HepG2 (cell line): ENCODE data around the gene CEBPE. TPM values are rescaled to one million over a fixed set of nuclear protein-coding genes. Genes with fewer than 3 reads are reported as not detected.

Experiments
- ATF7-NPFF ChIP-seq: sonication (generic); formaldehyde crosslinking; IDR thresholded peaks from 2 replicates; pipeline ENCODE4 v1.8.1; 2023; ENCODE audit warnings: mild to moderate bottlenecking, low read depth, missing genetic modification reagents, moderate library complexity
- CCAR2 ChIP-seq: fragments of 200-400 bp; formaldehyde crosslinking; optimal IDR thresholded peaks from 2 replicates; pipeline ENCODE3; 2018; ENCODE audit warnings: low read depth, mild to moderate bottlenecking, low read length, moderate library complexity
- EEA1 ChIP-seq: sonication (generic); formaldehyde crosslinking; IDR thresholded peaks from 2 replicates; pipeline ENCODE4 v1.5.1; 2020; ENCODE audit warnings: mild to moderate bottlenecking, missing genetic modification reagents, borderline replicate concordance
- GABPB1 ChIP-seq: IDR thresholded peaks from 2 replicates; pipeline ENCODE4 v1.6.1; 2016; ENCODE audit warnings: mild to moderate bottlenecking, missing genetic modification reagents, moderate library complexity, missing compliant biosample characterization
- LCORL ChIP-seq, 2 experiments: fragments of 450-650 bp in 1 of 2; sonication (generic) in 1 of 2; formaldehyde crosslinking in 1 of 2; IDR thresholded peaks; 2 replicates each; pipeline versions ENCODE4 v1.5.0 to v1.6.1; 2017 to 2020; ENCODE audit warnings: antibody characterized with exemption in 1 of 2, missing genetic modification reagents in 1 of 2
- MAX ChIP-seq: IDR thresholded peaks from 2 replicates; pipeline ENCODE4 v1.6.1; 2012; ENCODE audit warnings: inconsistent platforms
- MIER2 ChIP-seq: IDR thresholded peaks from 2 replicates; pipeline ENCODE4 v1.6.1; 2016; ENCODE audit warnings: missing biosample characterization, missing genetic modification reagents
- NBN ChIP-seq: fragments of 450-650 bp; conservative IDR thresholded peaks from 2 replicates; pipeline ENCODE4 v1.6.1; 2017
- NR2F1 ChIP-seq, 2 experiments: fragments of 450-650 bp in 1 of 2; formaldehyde crosslinking in 1 of 2; IDR thresholded peaks; 2 replicates each; pipeline versions ENCODE4 v1.5.0 to v1.6.1; 2016 to 2020; ENCODE audit warnings: mild to moderate bottlenecking in 1 of 2, missing compliant biosample characterization in 1 of 2, missing genetic modification reagents in 1 of 2, moderate library complexity in 1 of 2
- PAXIP1 ChIP-seq: sonication (generic); formaldehyde crosslinking; conservative IDR thresholded peaks from 2 replicates; pipeline ENCODE4 v1.4.0; 2020; ENCODE audit warnings: mild to moderate bottlenecking, missing genetic modification reagents, moderate library complexity
- PHB2 ChIP-seq: fragments of 450-650 bp; IDR thresholded peaks from 2 replicates; pipeline ENCODE4 v1.6.1; 2018; ENCODE audit not compliant: partially characterized antibody
- ZBTB43 ChIP-seq: sonication (generic); formaldehyde crosslinking; conservative IDR thresholded peaks from 2 replicates; pipeline ENCODE4 v1.4.0; 2020; ENCODE audit warnings: missing genetic modification reagents
- ZFP91 ChIP-seq: sonication (generic); formaldehyde crosslinking; IDR thresholded peaks from 2 replicates; pipeline ENCODE4 v1.9.0; 2022; ENCODE audit warnings: missing genetic modification reagents, mild to moderate bottlenecking, borderline replicate concordance
- ZNF251 ChIP-seq: sonication (generic); formaldehyde crosslinking; IDR thresholded peaks from 2 replicates; pipeline ENCODE4 v1.9.0; 2021; ENCODE audit warnings: mild to moderate bottlenecking, missing genetic modification reagents
- ZNF414 ChIP-seq: sonication (generic); formaldehyde crosslinking; IDR thresholded peaks from 2 replicates; pipeline ENCODE4 v1.5.0; 2020; ENCODE audit warnings: missing genetic modification reagents
- ZNF512 ChIP-seq: sonication (generic); formaldehyde crosslinking; IDR thresholded peaks from 2 replicates; pipeline ENCODE4 v1.4.0; 2020; ENCODE audit warnings: mild to moderate bottlenecking, missing genetic modification reagents
- ZNF557 ChIP-seq: sonication (generic); formaldehyde crosslinking; IDR thresholded peaks from 2 replicates; pipeline ENCODE4 v1.4.0; 2020; ENCODE audit warnings: missing genetic modification reagents
- ZNF567 ChIP-seq: sonication (generic); formaldehyde crosslinking; IDR thresholded peaks from 2 replicates; pipeline ENCODE4 v1.8.1; 2023; ENCODE audit warnings: mild to moderate bottlenecking, missing genetic modification reagents, borderline replicate concordance
- ZNF773 ChIP-seq: sonication (generic); formaldehyde crosslinking; IDR thresholded peaks from 2 replicates; pipeline ENCODE4 v1.4.0; 2020; ENCODE audit warnings: missing genetic modification reagents, borderline replicate concordance
- ZZZ3 ChIP-seq: sonication (generic); formaldehyde crosslinking; IDR thresholded peaks from 2 replicates; pipeline ENCODE4 v1.4.0; 2020; ENCODE audit warnings: missing genetic modification reagents, mild to moderate bottlenecking, borderline replicate concordance
- polyA plus RNA-seq, 8 experiments: library from polyadenylated mRNA; depleted of rRNA in 3 of 8; stranded (reverse) in 7 of 8; unstranded in 1 of 8; fragments of >200 nt; fragmentation: Illumina TruSeq in 4 of 8; extraction: Trizol in 4 of 8; gene quantifications; 2 replicates each; pipeline versions ENCODE4 v1.2.1 to v1.2.3, GENCODE V29; 2011 to 2016; ENCODE audit warnings: low read depth in 4 of 8, missing spikeins in 1 of 8, mixed read lengths in 1 of 8; ENCODE audit not compliant: insufficient read depth in 1 of 8
- total RNA-seq, 5 experiments: library from RNA; depleted of rRNA; stranded (reverse); fragments of >200 nt; fragmentation: Illumina TruSeq; extraction: Trizol; gene quantifications; 2 replicates each; pipeline ENCODE4 v1.2.3, GENCODE V29; 2016; ENCODE audit warnings: low read depth in 1 of 5

CEBPE gene
- total and polyA plus RNA-seq, 2 of the 13 experiments (the other 11 are each of a cell fraction or from before 2014, with no cell fraction given): 0.09 to 0.11 TPM

- TF ChIP-seq GABPB1 (CRISPR knock-in tag) (peak; percentile 28; the same call in 1 of the 2 replicates), MIER2 (CRISPR knock-in tag) (0 out of 2 replicates have a peak, but pooled peaks have one; percentile 57), CCAR2 (no peak), ZNF567 (CRISPR knock-in tag) (peak; percentile 93; the same call in 1 of the 2 replicates), MAX (peak; percentile 75), ZBTB43 (CRISPR knock-in tag) (no peak), ZNF773 (no peak), LCORL (IDR thresholded peaks at IDR 0.05) (no peak), LCORL (CRISPR knock-in tag; IDR thresholded peaks at IDR 0.05) (peak; percentile 41; the same call in 1 of the 2 replicates), NR2F1 (CRISPR knock-in tag; IDR thresholded peaks at IDR 0.05) (0 out of 4 replicates have a peak, but pooled peaks of 1 of the 2 experiments have one; percentile 22), ZFP91 (CRISPR knock-in tag) (peak; percentile 39; the same call in 1 of the 2 replicates), ZNF557 (no peak), ZNF414 (no peak; the same call in 1 of the 2 replicates), EEA1 (CRISPR knock-in tag) (no peak), NBN (no peak), PAXIP1 (no peak), ZNF251 (CRISPR knock-in tag) (no peak), ZNF512 (CRISPR knock-in tag) (no peak), ZZZ3 (no peak), ATF7-NPFF (CRISPR knock-in tag) (no peak; the same call in none of the 2 replicates), PHB2 (no peak)
Measured at GRCh38 chr14:23068789-23069412, 50.2 kb downstream of the CEBPE start (continued).
